Stimulated activated CD8-positive, alpha-beta memory T cell treated with anti-CD3 and anti-CD28 coated beads, Interleukin-4, amount 100 ng/mL, for 48 hours (primary cell): Measurements from ENCODE around the gene STC2.

Experiments used
- DNase-seq: peaks from one replicate; pipeline ENCODE4 v3.0.0-alpha.2; 2020

STC2 gene

GRCh38 chr5:173311818-173312585 lies 16.2 kb downstream of the STC2 start:
- DNase-seq: no peak

- DNase-seq: no peak
Observed at GRCh38 chr5:173310861-173311785, 17.1 kb downstream of the STC2 start.

- DNase-seq: no peak
Observed at GRCh38 chr5:173310218-173310769, 17.9 kb downstream of the STC2 start.

GRCh38 chr5:173309731-173310130 lies 18.5 kb downstream of the STC2 start:
- DNase-seq: no peak

GRCh38 chr5:173308226-173308625 lies 20.0 kb downstream of the STC2 start:
- no peak for DNase-seq

GRCh38 chr5:173307695-173308094 lies 20.5 kb downstream of the STC2 start:
- no peak for DNase-seq

- no peak for DNase-seq
Observed at GRCh38 chr5:173306695-173307094, 21.5 kb downstream of the STC2 start.

GRCh38 chr5:173304591-173304988 lies 23.6 kb downstream of the STC2 start:
- no peak for DNase-seq

GRCh38 chr5:173303878-173304590 lies 24.2 kb downstream of the STC2 start:
- DNase-seq: no peak

GRCh38 chr5:173302546-173303155 lies 25.6 kb downstream of the STC2 start:
- DNase-seq: no peak

- DNase-seq: no peak
Observed at GRCh38 chr5:173301695-173302545, 26.3 kb downstream of the STC2 start.

GRCh38 chr5:173300389-173301047 lies 27.7 kb downstream of the STC2 start:
- DNase-seq: no peak

GRCh38 chr5:173299820-173300219 lies 28.4 kb downstream of the STC2 start:
- DNase-seq: no peak

- no peak for DNase-seq
Observed at GRCh38 chr5:173298213-173298926, 29.8 kb downstream of the STC2 start.

- no peak for DNase-seq
Observed at GRCh38 chr5:173297813-173298212, 30.4 kb downstream of the STC2 start.

GRCh38 chr5:173296737-173297676 lies 31.2 kb downstream of the STC2 start:
- DNase-seq: no peak

- DNase-seq: no peak
Observed at GRCh38 chr5:173295796-173296195, 32.4 kb downstream of the STC2 start.

- no peak for DNase-seq
Observed at GRCh38 chr5:173294673-173295320, 33.4 kb downstream of the STC2 start.
